ENCODE measurements around the gene PIH1D1. TPM values are rescaled to one million over a fixed set of nuclear protein-coding genes. Genes with fewer than 3 reads are reported as not detected.

The PIH1D1 gene
- total RNA-seq, 1 donor from 2014 or later, result 54.6 TPM

- Mint-ChIP-seq H3K4me1 (ENCODE audit: low read depth) (peaks cover 3% of the 10 kb centered on the region), H3K27ac (ENCODE audit: unreplicated experiment) (no peak overlapping the region), H3K9me3 (ENCODE audit: low read depth) (no peaks in the 10 kb centered on the region), H3K36me3 (ENCODE audit: low read depth) (peaks cover under 1% of the 10 kb centered on the region), H3K27me3 (ENCODE audit: low read depth) (peaks cover 74% of the 10 kb centered on the region), H3K4me3 (ENCODE audit: unreplicated experiment) (no peak overlapping the region)
- DNase-seq (ENCODE audit: low spot score), result no peak
- TF ChIP-seq CTCF (IDR thresholded peaks at IDR 0.05), result no peak
These were observed 15.9 kb downstream of the PIH1D1 start for GRCh38 chr19:49435670-49436069.

- H3K27ac Mint-ChIP-seq (ENCODE audit: unreplicated experiment), result no peak overlapping the region
- H3K27me3 Mint-ChIP-seq (ENCODE audit: low read depth), result peaks cover 72% of the 10 kb centered on the region
- H3K4me1 Mint-ChIP-seq (ENCODE audit: low read depth), result no peaks in the 10 kb centered on the region
- no peak overlapping the region for H3K4me3 Mint-ChIP-seq (ENCODE audit: unreplicated experiment)
- no peaks in the 10 kb centered on the region for H3K9me3 Mint-ChIP-seq (ENCODE audit: low read depth)
- H3K36me3 Mint-ChIP-seq (ENCODE audit: low read depth), result peaks cover 1% of the 10 kb centered on the region
- no peak for DNase-seq (ENCODE audit: low spot score)
- no peak for TF ChIP-seq CTCF (IDR thresholded peaks at IDR 0.05)
These were observed 16.6 kb downstream of the PIH1D1 start for GRCh38 chr19:49434907-49435583.

GRCh38 chr19:49433240-49433901, 18.2 kb downstream of the PIH1D1 start:
- peaks cover 4% of the 10 kb centered on the region for H3K4me1 Mint-ChIP-seq (ENCODE audit: low read depth)
- TF ChIP-seq CTCF (IDR thresholded peaks at IDR 0.05), result no peak
- H3K9me3 Mint-ChIP-seq (ENCODE audit: low read depth), result no peaks in the 10 kb centered on the region
- H3K27ac Mint-ChIP-seq (ENCODE audit: unreplicated experiment), result no peak overlapping the region
- H3K27me3 Mint-ChIP-seq (ENCODE audit: low read depth), result peaks cover 69% of the 10 kb centered on the region
- DNase-seq (ENCODE audit: low spot score), result no peak
- H3K4me3 Mint-ChIP-seq (ENCODE audit: unreplicated experiment), result no peak overlapping the region
- H3K36me3 Mint-ChIP-seq (ENCODE audit: low read depth), result peaks cover 1% of the 10 kb centered on the region

GRCh38 chr19:49432141-49433073, 19.2 kb downstream of the PIH1D1 start:
- Mint-ChIP-seq H3K4me3 (ENCODE audit: unreplicated experiment) (no peak overlapping the region), H3K27ac (ENCODE audit: unreplicated experiment) (no peak overlapping the region), H3K9me3 (ENCODE audit: low read depth) (no peaks in the 10 kb centered on the region), H3K4me1 (ENCODE audit: low read depth) (peaks cover 11% of the 10 kb centered on the region), H3K36me3 (ENCODE audit: low read depth) (peaks cover 1% of the 10 kb centered on the region), H3K27me3 (ENCODE audit: low read depth) (peaks cover 66% of the 10 kb centered on the region)
- no peak for DNase-seq (ENCODE audit: low spot score)
- TF ChIP-seq CTCF (IDR thresholded peaks at IDR 0.05), result no peak

- Mint-ChIP-seq H3K27ac (ENCODE audit: unreplicated experiment) (no peak overlapping the region), H3K4me1 (ENCODE audit: low read depth) (peaks cover 11% of the 10 kb centered on the region), H3K9me3 (ENCODE audit: low read depth) (no peaks in the 10 kb centered on the region), H3K27me3 (ENCODE audit: low read depth) (peaks cover 66% of the 10 kb centered on the region), H3K4me3 (ENCODE audit: unreplicated experiment) (no peak overlapping the region), H3K36me3 (ENCODE audit: low read depth) (peaks cover 2% of the 10 kb centered on the region)
- DNase-seq (ENCODE audit: low spot score), result no peak
- no peak for TF ChIP-seq CTCF (IDR thresholded peaks at IDR 0.05)
These were observed 20.3 kb downstream of the PIH1D1 start for GRCh38 chr19:49431330-49431749.

All from chondrocyte (in vitro differentiated cells).